ENCODE data around the gene NUDT8. TPM values are rescaled to one million over a fixed set of nuclear protein-coding genes. Genes with fewer than 3 reads are reported as not detected.
A peak's percentile ranks its signal among the peaks of the same experiment; 100 is the strongest.

Gene NUDT8
- polyA plus RNA-seq, 1 of the 3 experiments (the other 2 are of a cell fraction): 2.7 TPM

DNA sequence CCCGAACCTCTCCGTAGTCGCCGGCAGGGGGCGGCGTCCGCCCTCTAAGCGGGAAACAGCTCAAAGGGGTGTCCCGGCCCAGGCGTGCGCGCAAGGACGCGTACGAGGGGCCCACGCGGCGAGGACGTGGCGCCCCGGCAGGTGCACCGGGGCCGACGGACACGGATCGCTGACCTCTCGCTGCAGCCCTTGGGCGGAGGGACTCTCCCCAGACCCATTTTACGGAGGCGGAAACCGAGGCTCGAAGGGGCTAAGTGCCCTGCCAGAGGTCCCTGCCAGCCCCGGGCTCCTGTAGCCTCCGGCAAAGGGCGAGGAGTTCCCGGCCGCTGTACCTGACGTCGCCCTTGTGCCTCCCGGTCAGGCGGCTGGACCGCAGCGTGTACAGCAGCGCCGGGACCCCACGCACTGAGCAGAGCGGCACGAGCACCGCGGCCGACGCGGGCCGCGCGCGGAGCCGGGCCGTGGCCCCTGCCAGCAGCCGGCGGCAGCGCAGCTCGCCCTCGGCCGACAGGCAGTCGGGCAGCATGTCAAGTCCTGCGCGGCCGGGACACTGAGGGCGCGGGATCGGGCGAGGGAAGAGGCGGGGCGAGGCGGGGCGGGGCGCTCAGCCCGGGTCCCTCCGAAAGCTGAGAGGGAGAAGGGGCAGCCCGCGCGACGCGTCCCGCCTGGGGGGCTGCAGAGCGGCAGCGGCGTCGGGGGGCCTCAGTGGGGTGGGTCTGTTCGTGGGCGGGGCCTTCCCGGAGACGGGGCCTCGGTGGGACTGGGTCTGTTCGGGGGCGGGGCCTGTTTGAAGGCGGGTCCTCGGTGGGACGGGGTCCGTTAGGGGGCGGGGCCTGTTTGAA, at the start of gene NUDT8 (continued):
- TF ChIP-seq, protein P1, sequence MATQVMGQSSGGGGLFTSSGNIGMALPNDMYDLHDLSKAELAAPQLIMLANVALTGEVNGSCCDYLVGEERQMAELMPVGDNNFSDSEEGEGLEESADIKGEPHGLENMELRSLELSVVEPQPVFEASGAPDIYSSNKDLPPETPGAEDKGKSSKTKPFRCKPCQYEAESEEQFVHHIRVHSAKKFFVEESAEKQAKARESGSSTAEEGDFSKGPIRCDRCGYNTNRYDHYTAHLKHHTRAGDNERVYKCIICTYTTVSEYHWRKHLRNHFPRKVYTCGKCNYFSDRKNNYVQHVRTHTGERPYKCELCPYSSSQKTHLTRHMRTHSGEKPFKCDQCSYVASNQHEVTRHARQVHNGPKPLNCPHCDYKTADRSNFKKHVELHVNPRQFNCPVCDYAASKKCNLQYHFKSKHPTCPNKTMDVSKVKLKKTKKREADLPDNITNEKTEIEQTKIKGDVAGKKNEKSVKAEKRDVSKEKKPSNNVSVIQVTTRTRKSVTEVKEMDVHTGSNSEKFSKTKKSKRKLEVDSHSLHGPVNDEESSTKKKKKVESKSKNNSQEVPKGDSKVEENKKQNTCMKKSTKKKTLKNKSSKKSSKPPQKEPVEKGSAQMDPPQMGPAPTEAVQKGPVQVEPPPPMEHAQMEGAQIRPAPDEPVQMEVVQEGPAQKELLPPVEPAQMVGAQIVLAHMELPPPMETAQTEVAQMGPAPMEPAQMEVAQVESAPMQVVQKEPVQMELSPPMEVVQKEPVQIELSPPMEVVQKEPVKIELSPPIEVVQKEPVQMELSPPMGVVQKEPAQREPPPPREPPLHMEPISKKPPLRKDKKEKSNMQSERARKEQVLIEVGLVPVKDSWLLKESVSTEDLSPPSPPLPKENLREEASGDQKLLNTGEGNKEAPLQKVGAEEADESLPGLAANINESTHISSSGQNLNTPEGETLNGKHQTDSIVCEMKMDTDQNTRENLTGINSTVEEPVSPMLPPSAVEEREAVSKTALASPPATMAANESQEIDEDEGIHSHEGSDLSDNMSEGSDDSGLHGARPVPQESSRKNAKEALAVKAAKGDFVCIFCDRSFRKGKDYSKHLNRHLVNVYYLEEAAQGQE (IDR thresholded peaks at IDR 0.05; ENCODE audit: low read depth, low read length): no peak
- no peak for TF ChIP-seq YY1 (IDR thresholded peaks at IDR 0.05; ENCODE audit: low read depth)
- no peak for TF ChIP-seq EP300 (IDR thresholded peaks at IDR 0.05; ENCODE audit: borderline replicate concordance in 1 of 2, low read depth in 1 of 2, low read length in 1 of 2)
- TF ChIP-seq, protein P2, sequence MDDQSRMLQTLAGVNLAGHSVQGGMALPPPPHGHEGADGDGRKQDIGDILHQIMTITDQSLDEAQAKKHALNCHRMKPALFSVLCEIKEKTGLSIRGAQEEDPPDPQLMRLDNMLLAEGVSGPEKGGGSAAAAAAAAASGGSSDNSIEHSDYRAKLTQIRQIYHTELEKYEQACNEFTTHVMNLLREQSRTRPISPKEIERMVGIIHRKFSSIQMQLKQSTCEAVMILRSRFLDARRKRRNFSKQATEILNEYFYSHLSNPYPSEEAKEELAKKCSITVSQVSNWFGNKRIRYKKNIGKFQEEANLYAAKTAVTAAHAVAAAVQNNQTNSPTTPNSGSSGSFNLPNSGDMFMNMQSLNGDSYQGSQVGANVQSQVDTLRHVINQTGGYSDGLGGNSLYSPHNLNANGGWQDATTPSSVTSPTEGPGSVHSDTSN (IDR thresholded peaks at IDR 0.05): no peak
- TF ChIP-seq, protein P3, sequence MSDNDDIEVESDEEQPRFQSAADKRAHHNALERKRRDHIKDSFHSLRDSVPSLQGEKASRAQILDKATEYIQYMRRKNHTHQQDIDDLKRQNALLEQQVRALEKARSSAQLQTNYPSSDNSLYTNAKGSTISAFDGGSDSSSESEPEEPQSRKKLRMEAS (IDR thresholded peaks at IDR 0.05; ENCODE audit: low read depth): peak; percentile 93
- TF ChIP-seq NFIC (IDR thresholded peaks at IDR 0.05; ENCODE audit: borderline replicate concordance): no peak
- TF ChIP-seq EZH2phosphoT487 (IDR thresholded peaks at IDR 0.05; ENCODE audit: borderline replicate concordance, low read depth): no peak

DNA sequence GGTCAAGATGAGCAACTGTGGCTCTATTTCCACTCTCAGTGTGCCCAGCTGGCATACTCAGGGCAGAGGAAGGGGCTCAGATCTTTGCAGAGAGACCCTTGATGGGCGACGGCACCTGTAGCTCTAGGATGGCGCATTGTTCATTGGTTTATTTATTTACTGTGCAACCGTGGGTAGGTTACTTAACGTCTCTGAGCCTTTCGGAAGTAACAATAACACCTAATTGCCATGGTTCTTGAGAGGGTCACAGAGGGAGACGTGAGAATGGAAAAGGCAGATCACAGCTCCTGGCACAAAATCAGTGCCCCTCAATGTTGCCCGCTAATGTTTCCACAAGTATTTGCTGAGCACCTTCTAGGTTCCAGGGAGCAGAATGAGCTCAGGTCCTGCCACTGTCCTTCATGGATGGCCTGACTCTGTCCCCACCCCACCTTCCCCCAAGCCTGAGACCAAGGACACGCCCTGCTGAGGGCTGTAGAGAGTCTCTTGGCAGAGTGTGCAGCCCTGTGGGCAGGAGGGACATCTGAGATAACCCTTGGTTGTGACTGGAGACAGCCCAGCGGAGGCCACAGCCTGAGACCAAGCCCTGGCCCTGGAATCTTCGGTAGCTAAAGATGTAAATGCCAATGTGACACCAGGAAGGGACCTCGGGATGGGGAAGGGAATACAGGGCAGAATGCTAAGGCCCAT, 45.5 kb upstream of the NUDT8 start:
- no peak for DNase-seq
- POLR2A ChIA-PET: no interaction called here
- H4K20me1 ChIP-seq (ENCODE audit: insufficient read depth): no peaks in the 10 kb centered on the region
- H3F3A ChIP-seq (replicated peaks; ENCODE audit: insufficient read depth): no peaks in the 10 kb centered on the region
- no peak overlapping the region for H3K9ac ChIP-seq
- H3K9me3 ChIP-seq: no peaks in the 10 kb centered on the region
- CTCF ChIA-PET: interaction anchor here (0.8 to 1.2 kb wide), 3 partner anchors 16 to 44 kb away, joined by 3 to 5 read pairs (median 3); no protein-coding TSS in a partner anchor
- no peak overlapping the region for H3K4me3 ChIP-seq (ENCODE audit: low read depth in 2 of 2, low read length in 1 of 2)
- H3K9me2 ChIP-seq: no peaks in the 10 kb centered on the region
- H3K4me1 ChIP-seq (ENCODE audit: control insufficient read depth in 1 of 2, insufficient read depth in 2 of 2, low read depth in 1 of 2, low read length in 1 of 2): no peaks in the 10 kb centered on the region
- H3K4me2 ChIP-seq: no peak overlapping the region
- peaks cover 7% of the 10 kb centered on the region; the same call in 1 of the 2 replicates for H3K27me3 ChIP-seq (ENCODE audit: insufficient read depth)
- H3K36me3 ChIP-seq (replicated peaks in 1 of 2; ENCODE audit: control insufficient read depth in 1 of 2, insufficient read depth in 2 of 2, low read length in 1 of 2): no peaks in the 10 kb centered on the region
- H2AFZ ChIP-seq (ENCODE audit: low read depth): no peak overlapping the region
- no peaks in the 10 kb centered on the region for H3K79me2 ChIP-seq (ENCODE audit: insufficient read depth)
- 47% methylated on average over 10 of the region's 12 CpGs for WGBS (ENCODE audit: low lambda C conversion rate)
- H3K27ac ChIP-seq (ENCODE audit: low read depth in 2 of 2, low read length in 1 of 2): no peak overlapping the region
- TF ChIP-seq RXRA (IDR thresholded peaks at IDR 0.05; ENCODE audit: borderline replicate concordance, low read depth): no peak
- no peak for TF ChIP-seq ELF1 (IDR thresholded peaks at IDR 0.05)
- TF ChIP-seq, protein P2 (IDR thresholded peaks at IDR 0.05): no peak
- TF ChIP-seq TAF1 (IDR thresholded peaks at IDR 0.05; ENCODE audit: borderline replicate concordance, low read depth, low read length): no peak
- TF ChIP-seq RFX5 (IDR thresholded peaks at IDR 0.05; ENCODE audit: low read length): no peak
- TF ChIP-seq, protein P4, sequence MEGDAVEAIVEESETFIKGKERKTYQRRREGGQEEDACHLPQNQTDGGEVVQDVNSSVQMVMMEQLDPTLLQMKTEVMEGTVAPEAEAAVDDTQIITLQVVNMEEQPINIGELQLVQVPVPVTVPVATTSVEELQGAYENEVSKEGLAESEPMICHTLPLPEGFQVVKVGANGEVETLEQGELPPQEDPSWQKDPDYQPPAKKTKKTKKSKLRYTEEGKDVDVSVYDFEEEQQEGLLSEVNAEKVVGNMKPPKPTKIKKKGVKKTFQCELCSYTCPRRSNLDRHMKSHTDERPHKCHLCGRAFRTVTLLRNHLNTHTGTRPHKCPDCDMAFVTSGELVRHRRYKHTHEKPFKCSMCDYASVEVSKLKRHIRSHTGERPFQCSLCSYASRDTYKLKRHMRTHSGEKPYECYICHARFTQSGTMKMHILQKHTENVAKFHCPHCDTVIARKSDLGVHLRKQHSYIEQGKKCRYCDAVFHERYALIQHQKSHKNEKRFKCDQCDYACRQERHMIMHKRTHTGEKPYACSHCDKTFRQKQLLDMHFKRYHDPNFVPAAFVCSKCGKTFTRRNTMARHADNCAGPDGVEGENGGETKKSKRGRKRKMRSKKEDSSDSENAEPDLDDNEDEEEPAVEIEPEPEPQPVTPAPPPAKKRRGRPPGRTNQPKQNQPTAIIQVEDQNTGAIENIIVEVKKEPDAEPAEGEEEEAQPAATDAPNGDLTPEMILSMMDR (IDR thresholded peaks at IDR 0.05): no peak
- TF ChIP-seq GABPA (IDR thresholded peaks at IDR 0.05; ENCODE audit: low read depth): no peak
- TF ChIP-seq EP300 (IDR thresholded peaks at IDR 0.05; ENCODE audit: borderline replicate concordance in 1 of 2, low read depth in 1 of 2, low read length in 1 of 2): no peak
- TF ChIP-seq POLR2AphosphoS5 (IDR thresholded peaks at IDR 0.05; ENCODE audit: low read depth, low read length): no peak
- no peak for TF ChIP-seq FOXJ3 (CRISPR knock-in tag; IDR thresholded peaks at IDR 0.05)
- TF ChIP-seq NFIC (IDR thresholded peaks at IDR 0.05; ENCODE audit: borderline replicate concordance): no peak
- no peak for TF ChIP-seq RAD21 (IDR thresholded peaks at IDR 0.05; ENCODE audit: low read length)
- TF ChIP-seq SIN3A (IDR thresholded peaks at IDR 0.05; ENCODE audit: borderline replicate concordance, low read depth, low read length): no peak
- TF ChIP-seq, protein P5, sequence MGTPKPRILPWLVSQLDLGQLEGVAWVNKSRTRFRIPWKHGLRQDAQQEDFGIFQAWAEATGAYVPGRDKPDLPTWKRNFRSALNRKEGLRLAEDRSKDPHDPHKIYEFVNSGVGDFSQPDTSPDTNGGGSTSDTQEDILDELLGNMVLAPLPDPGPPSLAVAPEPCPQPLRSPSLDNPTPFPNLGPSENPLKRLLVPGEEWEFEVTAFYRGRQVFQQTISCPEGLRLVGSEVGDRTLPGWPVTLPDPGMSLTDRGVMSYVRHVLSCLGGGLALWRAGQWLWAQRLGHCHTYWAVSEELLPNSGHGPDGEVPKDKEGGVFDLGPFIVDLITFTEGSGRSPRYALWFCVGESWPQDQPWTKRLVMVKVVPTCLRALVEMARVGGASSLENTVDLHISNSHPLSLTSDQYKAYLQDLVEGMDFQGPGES (IDR thresholded peaks at IDR 0.05; ENCODE audit: low read depth, low read length): no peak

Data from SK-N-SH (cell line).